ENCODE measurements around the gene ABCA8.

- TF ChIP-seq BHLHE40 (IDR thresholded peaks at IDR 0.05; ENCODE audit: borderline replicate concordance): no peak
- no peak for TF ChIP-seq ELF4 (IDR thresholded peaks at IDR 0.05)
- no peak for TF ChIP-seq FOXA1 (IDR thresholded peaks at IDR 0.05)
- no peak for TF ChIP-seq SP1 (IDR thresholded peaks at IDR 0.05)
- TF ChIP-seq FOXK2 (IDR thresholded peaks at IDR 0.05): no peak
- no peak for TF ChIP-seq HDGF (IDR thresholded peaks at IDR 0.05; ENCODE audit: borderline replicate concordance)
- TF ChIP-seq FOXM1 (IDR thresholded peaks at IDR 0.05; ENCODE audit: borderline replicate concordance): no peak
- TF ChIP-seq SUZ12 (IDR thresholded peaks at IDR 0.05): no peak
- TF ChIP-seq LEF1 (IDR thresholded peaks at IDR 0.05; ENCODE audit: borderline replicate concordance): no peak
- TF ChIP-seq ZNF384 (IDR thresholded peaks at IDR 0.05): no peak
- no peak for TF ChIP-seq ARNT (IDR thresholded peaks at IDR 0.05)
- TF ChIP-seq, protein P1, sequence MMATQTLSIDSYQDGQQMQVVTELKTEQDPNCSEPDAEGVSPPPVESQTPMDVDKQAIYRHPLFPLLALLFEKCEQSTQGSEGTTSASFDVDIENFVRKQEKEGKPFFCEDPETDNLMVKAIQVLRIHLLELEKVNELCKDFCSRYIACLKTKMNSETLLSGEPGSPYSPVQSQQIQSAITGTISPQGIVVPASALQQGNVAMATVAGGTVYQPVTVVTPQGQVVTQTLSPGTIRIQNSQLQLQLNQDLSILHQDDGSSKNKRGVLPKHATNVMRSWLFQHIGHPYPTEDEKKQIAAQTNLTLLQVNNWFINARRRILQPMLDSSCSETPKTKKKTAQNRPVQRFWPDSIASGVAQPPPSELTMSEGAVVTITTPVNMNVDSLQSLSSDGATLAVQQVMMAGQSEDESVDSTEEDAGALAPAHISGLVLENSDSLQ (IDR thresholded peaks at IDR 0.05): no peak
These were observed 18.1 kb upstream of the ABCA8 start for GRCh38 chr17:68973098-68973846.

Measured in HEK293T (cell line).